ENCODE measurements around the gene PUS7L.

- TF ChIP-seq CTCF (IDR thresholded peaks at IDR 0.05; ENCODE audit: low read length): no peak
- no peak for TF ChIP-seq EZH2phosphoT487 (IDR thresholded peaks at IDR 0.05; ENCODE audit: low read length)
- TF ChIP-seq EZH2 (optimal IDR thresholded peaks at IDR 0.05; ENCODE audit: low read depth, low read length): no peak
Observed at GRCh38 chr12:43750814-43751213, 7.8 kb downstream of the PUS7L start.
